ENCODE data around the gene BTBD9. TPM values are rescaled to one million over a fixed set of nuclear protein-coding genes. Genes with fewer than 3 reads are reported as not detected.

Gene BTBD9
- total and polyA plus RNA-seq, 9 of the 15 experiments (the other 6 are each of a cell fraction or from before 2014, with no cell fraction given) = 0.08 to 1.6 (median 0.58) TPM

- POLR2A ChIA-PET = no interaction called here
- H3K79me2 ChIP-seq (ENCODE audit: control insufficient read depth, insufficient read depth, low read length) = no peaks in the 10 kb centered on the region
- intact Hi-C loops (cut with micrococcal nuclease) (no loop called here), in situ Hi-C loops (cut with MboI) (no loop called here)
- no peak for ATAC-seq
- H3K4me3 ChIP-seq = no peak overlapping the region
- no peaks in the 10 kb centered on the region for H3K9me3 ChIP-seq (replicated peaks; ENCODE audit: control insufficient read depth, insufficient read depth, low read depth, low read length)
- no peak overlapping the region for H3K27ac ChIP-seq (ENCODE audit: extremely low read depth, low read depth, low read length)
- WGBS (ENCODE audit: insufficient coverage, low coverage, missing lambda C conversion rate) = 0% methylated on average over 6 of the region's 6 CpGs
- H4K20me1 ChIP-seq (replicated peaks; ENCODE audit: control insufficient read depth, insufficient read depth, low read length) = peaks cover 16% of the 10 kb centered on the region; the same call in 1 of the 2 replicates
- no peak for FAIRE-seq
- DNase-seq (ENCODE audit: extremely low read depth in 1 of 4, low spot score in 3 of 4) = no peak
- TF ChIP-seq ETV5 (CRISPR knock-in tag; IDR thresholded peaks at IDR 0.05; ENCODE audit: low read depth) = no peak
- TF ChIP-seq FUS (optimal IDR thresholded peaks at IDR 0.05; ENCODE audit: low read depth, low read length) = no peak
- no peak for TF ChIP-seq SMAD3 (CRISPR knock-in tag; conservative IDR thresholded peaks at IDR 0.05)
- TF ChIP-seq, protein P1, sequence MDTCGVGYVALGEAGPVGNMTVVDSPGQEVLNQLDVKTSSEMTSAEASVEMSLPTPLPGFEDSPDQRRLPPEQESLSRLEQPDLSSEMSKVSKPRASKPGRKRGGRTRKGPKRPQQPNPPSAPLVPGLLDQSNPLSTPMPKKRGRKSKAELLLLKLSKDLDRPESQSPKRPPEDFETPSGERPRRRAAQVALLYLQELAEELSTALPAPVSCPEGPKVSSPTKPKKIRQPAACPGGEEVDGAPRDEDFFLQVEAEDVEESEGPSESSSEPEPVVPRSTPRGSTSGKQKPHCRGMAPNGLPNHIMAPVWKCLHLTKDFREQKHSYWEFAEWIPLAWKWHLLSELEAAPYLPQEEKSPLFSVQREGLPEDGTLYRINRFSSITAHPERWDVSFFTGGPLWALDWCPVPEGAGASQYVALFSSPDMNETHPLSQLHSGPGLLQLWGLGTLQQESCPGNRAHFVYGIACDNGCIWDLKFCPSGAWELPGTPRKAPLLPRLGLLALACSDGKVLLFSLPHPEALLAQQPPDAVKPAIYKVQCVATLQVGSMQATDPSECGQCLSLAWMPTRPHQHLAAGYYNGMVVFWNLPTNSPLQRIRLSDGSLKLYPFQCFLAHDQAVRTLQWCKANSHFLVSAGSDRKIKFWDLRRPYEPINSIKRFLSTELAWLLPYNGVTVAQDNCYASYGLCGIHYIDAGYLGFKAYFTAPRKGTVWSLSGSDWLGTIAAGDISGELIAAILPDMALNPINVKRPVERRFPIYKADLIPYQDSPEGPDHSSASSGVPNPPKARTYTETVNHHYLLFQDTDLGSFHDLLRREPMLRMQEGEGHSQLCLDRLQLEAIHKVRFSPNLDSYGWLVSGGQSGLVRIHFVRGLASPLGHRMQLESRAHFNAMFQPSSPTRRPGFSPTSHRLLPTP (IDR thresholded peaks at IDR 0.05; ENCODE audit: borderline replicate concordance, extremely low read depth, insufficient read length) = no peak
- no peak for TF ChIP-seq MCM5 (IDR thresholded peaks at IDR 0.05; ENCODE audit: low read depth)
- no peak for TF ChIP-seq SRSF3 (IDR thresholded peaks at IDR 0.05; ENCODE audit: insufficient read depth, low read length)
- TF ChIP-seq LEF1 (IDR thresholded peaks at IDR 0.05) = no peak
- no peak for TF ChIP-seq MYBL2 (IDR thresholded peaks at IDR 0.05; ENCODE audit: low read depth)
- TF ChIP-seq MYBL2 (CRISPR knock-in tag; IDR thresholded peaks at IDR 0.05; ENCODE audit: borderline replicate concordance) = no peak
- no peak for TF ChIP-seq ZKSCAN8 (CRISPR knock-in tag; IDR thresholded peaks at IDR 0.05)
- TF ChIP-seq, protein P2, sequence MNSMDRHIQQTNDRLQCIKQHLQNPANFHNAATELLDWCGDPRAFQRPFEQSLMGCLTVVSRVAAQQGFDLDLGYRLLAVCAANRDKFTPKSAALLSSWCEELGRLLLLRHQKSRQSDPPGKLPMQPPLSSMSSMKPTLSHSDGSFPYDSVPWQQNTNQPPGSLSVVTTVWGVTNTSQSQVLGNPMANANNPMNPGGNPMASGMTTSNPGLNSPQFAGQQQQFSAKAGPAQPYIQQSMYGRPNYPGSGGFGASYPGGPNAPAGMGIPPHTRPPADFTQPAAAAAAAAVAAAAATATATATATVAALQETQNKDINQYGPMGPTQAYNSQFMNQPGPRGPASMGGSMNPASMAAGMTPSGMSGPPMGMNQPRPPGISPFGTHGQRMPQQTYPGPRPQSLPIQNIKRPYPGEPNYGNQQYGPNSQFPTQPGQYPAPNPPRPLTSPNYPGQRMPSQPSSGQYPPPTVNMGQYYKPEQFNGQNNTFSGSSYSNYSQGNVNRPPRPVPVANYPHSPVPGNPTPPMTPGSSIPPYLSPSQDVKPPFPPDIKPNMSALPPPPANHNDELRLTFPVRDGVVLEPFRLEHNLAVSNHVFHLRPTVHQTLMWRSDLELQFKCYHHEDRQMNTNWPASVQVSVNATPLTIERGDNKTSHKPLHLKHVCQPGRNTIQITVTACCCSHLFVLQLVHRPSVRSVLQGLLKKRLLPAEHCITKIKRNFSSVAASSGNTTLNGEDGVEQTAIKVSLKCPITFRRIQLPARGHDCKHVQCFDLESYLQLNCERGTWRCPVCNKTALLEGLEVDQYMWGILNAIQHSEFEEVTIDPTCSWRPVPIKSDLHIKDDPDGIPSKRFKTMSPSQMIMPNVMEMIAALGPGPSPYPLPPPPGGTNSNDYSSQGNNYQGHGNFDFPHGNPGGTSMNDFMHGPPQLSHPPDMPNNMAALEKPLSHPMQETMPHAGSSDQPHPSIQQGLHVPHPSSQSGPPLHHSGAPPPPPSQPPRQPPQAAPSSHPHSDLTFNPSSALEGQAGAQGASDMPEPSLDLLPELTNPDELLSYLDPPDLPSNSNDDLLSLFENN (IDR thresholded peaks at IDR 0.05; ENCODE audit: low read depth in 2 of 2, low read length in 2 of 2) = no peak
- TF ChIP-seq RB1 (IDR thresholded peaks at IDR 0.05; ENCODE audit: low read depth) = no peak
- TF ChIP-seq, protein P3, sequence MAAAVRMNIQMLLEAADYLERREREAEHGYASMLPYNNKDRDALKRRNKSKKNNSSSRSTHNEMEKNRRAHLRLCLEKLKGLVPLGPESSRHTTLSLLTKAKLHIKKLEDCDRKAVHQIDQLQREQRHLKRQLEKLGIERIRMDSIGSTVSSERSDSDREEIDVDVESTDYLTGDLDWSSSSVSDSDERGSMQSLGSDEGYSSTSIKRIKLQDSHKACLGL (CRISPR knock-in tag; IDR thresholded peaks at IDR 0.05; ENCODE audit: borderline replicate concordance, poor library complexity, severe bottlenecking) = no peak
- TF ChIP-seq GATAD2B (IDR thresholded peaks at IDR 0.05; ENCODE audit: borderline replicate concordance) = no peak
- no peak for TF ChIP-seq CBX2 (IDR thresholded peaks at IDR 0.05; ENCODE audit: insufficient read depth, low read length, poor library complexity, severe bottlenecking)
- H2AFZ ChIP-seq (ENCODE audit: low read depth, low read length) = no peak overlapping the region
- H3K36me3 ChIP-seq (ENCODE audit: control insufficient read depth, insufficient read depth, low read length) = no peaks in the 10 kb centered on the region
- no peak overlapping the region for H3K9ac ChIP-seq (ENCODE audit: insufficient read depth in 1 of 2, low read depth in 2 of 2, low read length in 2 of 2)
- H3K9me1 ChIP-seq (ENCODE audit: control insufficient read depth, insufficient read depth, low read length) = no peaks in the 10 kb centered on the region
- H3K27me3 ChIP-seq (ENCODE audit: control insufficient read depth in 2 of 2, insufficient read depth in 2 of 2, low read length in 2 of 2) = peaks cover 41 to 67% of the 10 kb centered on the region in 2 experiments
- H3K4me2 ChIP-seq (ENCODE audit: insufficient read depth, low read length) = no peak overlapping the region
- no peaks in the 10 kb centered on the region for H3K4me1 ChIP-seq (replicated peaks in 1 of 2; ENCODE audit: control insufficient read depth in 2 of 2, insufficient read depth in 2 of 2, low read length in 2 of 2)
- BruUV-seq (replicated peaks) = no TSS peak
- CTCF ChIA-PET (ENCODE audit: low intra/inter-chr PET ratio) = no interaction called here
Observed at GRCh38 chr6:38185244-38185643, 454.5 kb downstream of the BTBD9 start.
